ENCODE measurements around the gene ANXA8L1.
"Not testable (repeated sequence)": the region's sequence is repeated elsewhere in the genome, so short reads cannot be mapped to it uniquely, and the experiment has no call there.

- not testable (repeated sequence) for TF ChIP-seq CTCF, POLR2A, POLR2AphosphoS5 (IDR thresholded peaks at IDR 0.05)
Observed at GRCh38 chr10:46365484-46365883, 10.1 kb upstream of the ANXA8L1 start.
